Osteoblast (primary cell): ENCODE measurements around the gene ZBTB11. TPM values are rescaled to one million over a fixed set of nuclear protein-coding genes. Genes with fewer than 3 reads are reported as not detected.

Source experiments
- DNase-seq: peaks from one replicate; pipeline ENCODE4 v3.0.0; 2011; ENCODE audit warnings: low spot score, mixed read lengths; ENCODE audit not compliant: insufficient read length; ENCODE audit errors: missing footprints
- H2AFZ ChIP-seq: 2 replicates; pipeline ENCODE4 v1.6.0; 2011; ENCODE audit warnings: mild to moderate bottlenecking, low read length
- H3K27ac ChIP-seq: 2 replicates; pipeline ENCODE4 v1.5.1; 2011; ENCODE audit warnings: mild to moderate bottlenecking, low read depth, low read length, moderate library complexity
- H3K27me3 ChIP-seq: 2 replicates; pipeline ENCODE4 v1.6.0; 2012; ENCODE audit warnings: mild to moderate bottlenecking, control low read depth, inconsistent platforms, low read length, moderate library complexity; ENCODE audit not compliant: insufficient read depth
- H3K36me3 ChIP-seq: 2 replicates; pipeline ENCODE4 v1.5.1; 2011; ENCODE audit warnings: mild to moderate bottlenecking, low read length, control low read depth, moderate library complexity; ENCODE audit not compliant: insufficient read depth
- H3K4me1 ChIP-seq: 2 replicates; pipeline ENCODE4 v1.5.1; 2011; ENCODE audit warnings: mild to moderate bottlenecking, low read length, control low read depth, moderate library complexity; ENCODE audit not compliant: insufficient read depth
- H3K4me2 ChIP-seq: 2 replicates; pipeline ENCODE4 v1.6.0; 2011; ENCODE audit warnings: mild to moderate bottlenecking, low read length; ENCODE audit not compliant: insufficient read depth
- H3K4me3 ChIP-seq: fragments of 200-600 bp; sonication (generic); 3 replicates; pipeline ENCODE4 v1.5.1; 2012; ENCODE audit warnings: mild to moderate bottlenecking, low read length, inconsistent platforms; ENCODE audit not compliant: insufficient read depth
- H3K79me2 ChIP-seq: 2 replicates; pipeline ENCODE4 v1.6.0; 2012; ENCODE audit warnings: mild to moderate bottlenecking, low read length, control low read depth, inconsistent platforms; ENCODE audit not compliant: insufficient read depth
- H3K9me3 ChIP-seq: 2 replicates; pipeline ENCODE4 v1.5.1; 2011; ENCODE audit warnings: low read depth, low read length, control low read depth
- H4K20me1 ChIP-seq: 2 replicates; pipeline ENCODE4 v1.6.0; 2012; ENCODE audit warnings: mild to moderate bottlenecking, low read length, control low read depth; ENCODE audit not compliant: insufficient read depth
- CTCF ChIP-seq: IDR thresholded peaks from 2 replicates; pipeline ENCODE4 v1.5.1; 2011; ENCODE audit warnings: mild to moderate bottlenecking, low read depth, low read length, moderate library complexity; ENCODE audit errors: extremely low read depth
- total RNA-seq: library from RNA; depleted of rRNA; stranded (reverse); fragments of >200 nt; gene quantifications from 2 replicates; pipeline ENCODE4 v1.2.3, GENCODE V29; 2012

Gene ZBTB11
- total RNA-seq, 1 donor, result 22.8 TPM

DNA sequence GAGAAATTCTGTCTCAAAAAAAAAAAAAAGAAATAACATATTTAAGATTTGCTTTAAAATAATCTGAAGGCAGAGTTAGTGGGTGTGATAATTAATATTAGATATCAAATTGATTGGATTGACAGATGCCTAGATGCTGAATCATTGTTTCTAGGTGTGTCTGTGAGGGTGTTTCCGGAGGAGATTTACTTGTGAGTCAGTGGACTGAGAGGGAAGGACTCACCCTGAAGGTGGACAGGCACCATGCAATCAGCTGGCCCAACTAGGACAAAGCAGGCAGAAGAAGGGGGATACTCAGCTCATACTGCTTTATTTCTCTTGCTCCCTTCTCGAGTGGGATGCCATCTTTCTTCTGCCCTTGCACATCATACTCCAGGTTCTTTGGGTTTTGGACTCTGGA lies 26.2 kb upstream of the ZBTB11 start:
- H3K79me2 ChIP-seq, result no peaks in the 10 kb centered on the region
- no peaks in the 10 kb centered on the region for H3K36me3 ChIP-seq
- DNase-seq, result no peak
- no peaks in the 10 kb centered on the region for H3K27me3 ChIP-seq
- no peak overlapping the region for H3K4me3 ChIP-seq
- no peak for TF ChIP-seq CTCF
- H4K20me1 ChIP-seq, result no peaks in the 10 kb centered on the region
- H3K4me2 ChIP-seq, result no peak overlapping the region
- no peak overlapping the region for H2AFZ ChIP-seq
- H3K4me1 ChIP-seq, result peaks cover under 1% of the 10 kb centered on the region
- no peaks in the 10 kb centered on the region for H3K9me3 ChIP-seq
- H3K27ac ChIP-seq, result no peak overlapping the region

DNA sequence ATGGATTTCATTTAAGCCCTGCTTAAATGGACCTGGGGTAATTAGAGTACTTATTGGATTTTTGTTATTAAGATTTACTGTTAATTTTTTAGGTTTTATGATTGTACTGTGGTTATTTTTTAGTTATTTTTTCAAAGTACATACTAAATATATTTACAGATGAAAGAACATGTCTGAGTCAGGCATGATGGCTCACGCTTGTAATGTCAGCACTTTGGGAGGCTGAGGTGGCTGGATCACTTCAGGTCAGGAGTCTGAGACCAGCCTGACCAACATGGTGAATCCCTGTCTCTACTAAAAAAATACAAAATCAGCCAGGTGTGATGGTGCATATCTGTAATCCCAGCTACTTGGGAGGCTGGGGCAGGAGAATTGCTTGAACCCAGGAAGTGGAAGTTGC lies 25.8 kb upstream of the ZBTB11 start:
- H3K9me3 ChIP-seq, result no peaks in the 10 kb centered on the region
- no peak for TF ChIP-seq CTCF
- no peaks in the 10 kb centered on the region for H3K4me1 ChIP-seq
- no peak overlapping the region for H3K27ac ChIP-seq
- no peak for DNase-seq
- H3K4me2 ChIP-seq, result no peak overlapping the region
- no peaks in the 10 kb centered on the region for H4K20me1 ChIP-seq
- no peaks in the 10 kb centered on the region for H3K79me2 ChIP-seq
- no peak overlapping the region for H2AFZ ChIP-seq
- no peaks in the 10 kb centered on the region for H3K36me3 ChIP-seq
- H3K27me3 ChIP-seq, result no peaks in the 10 kb centered on the region
- H3K4me3 ChIP-seq, result no peak overlapping the region

- no peak overlapping the region for H2AFZ ChIP-seq
These were observed 25.0 kb upstream of the ZBTB11 start for GRCh38 chr3:101701696-101702634.

More at GRCh38 chr3:101701696-101702634, 25.0 kb upstream of the ZBTB11 start:
- no peak overlapping the region for H3K4me3 ChIP-seq
- H3K36me3 ChIP-seq, result no peaks in the 10 kb centered on the region
- no peaks in the 10 kb centered on the region for H3K27me3 ChIP-seq
- no peak for DNase-seq
- H3K4me2 ChIP-seq, result no peak overlapping the region
- H3K79me2 ChIP-seq, result no peaks in the 10 kb centered on the region
- H4K20me1 ChIP-seq, result no peaks in the 10 kb centered on the region
- TF ChIP-seq CTCF, result no peak
- H3K4me1 ChIP-seq, result no peaks in the 10 kb centered on the region
- H3K9me3 ChIP-seq, result no peaks in the 10 kb centered on the region
- no peak overlapping the region for H3K27ac ChIP-seq
